Left lung (tissue), 10 donors: ENCODE results near the gene ECD. TPM values are rescaled to one million over a fixed set of nuclear protein-coding genes. Genes with fewer than 3 reads are reported as not detected.

Experiments used
- ATAC-seq: fragments of 200-7000 bp; cut with Tn5 transposase; one replicate; pipeline ENCODE4 v1.9.1; 2020; ENCODE audit warnings: moderate library complexity
- DNase-seq, 4 donors: peaks; one replicate each; pipeline ENCODE4 v3.0.0-alpha.2; 2013 to 2020
- H3K27ac ChIP-seq, 2 donors: fragments of 200-600 bp; sonication (generic) in 1 of 2; one replicate each; pipeline versions ENCODE4 v1.5.0 to v1.8.0; 2020 to 2021
- H3K27me3 ChIP-seq, 2 donors: fragments of 200-600 bp; sonication (generic) in 1 of 2; one replicate each; pipeline versions ENCODE4 v1.5.0 to v1.8.0; 2020 to 2021
- H3K36me3 ChIP-seq, 2 donors: fragments of 200-600 bp; sonication (generic) in 1 of 2; one replicate each; pipeline versions ENCODE4 v1.5.0 to v1.8.0; 2020 to 2021
- H3K4me1 ChIP-seq, 2 donors: fragments of 200-600 bp; one replicate each; pipeline ENCODE4 v1.8.0; 2021
- H3K4me3 ChIP-seq, 2 donors: fragments of 200-600 bp; sonication (generic) in 1 of 2; one replicate each; pipeline versions ENCODE4 v1.5.0 to v1.8.0; 2020 to 2021; ENCODE audit warnings: mild to moderate bottlenecking in 1 of 2
- H3K9me3 ChIP-seq, 2 donors: fragments of 200-600 bp; sonication (generic) in 1 of 2; one replicate each; pipeline versions ENCODE4 v1.5.0 to v1.8.0; 2020 to 2021
- intact Hi-C, 2 donors: fragments of 100-400 bp; cut with DNase I; formaldehyde crosslinking; loops; one replicate each; pipeline versions ENCODE4 v1.11.2 to v1.14.2; 2022
- polyA plus RNA-seq, 6 donors: library from polyadenylated mRNA; unstranded; fragments of 120-200 nt; gene quantifications; one replicate each; pipeline ENCODE4 v1.2.1, GENCODE V29; 2013; ENCODE audit not compliant: insufficient read length in 6 of 6
- total RNA-seq, 2 donors: library from RNA; stranded (reverse); fragmentation: NEBNext Ultra II Directional; extraction: Animal tissue kit (Norgen Biotek cat#: 25700); gene quantifications; one replicate each; pipeline ENCODE4 v1.2.1, GENCODE V29; 2021
- TF ChIP-seq, protein P1 (sequence below), 2 donors: fragments of 200-600 bp; sonication (generic) in 1 of 2; IDR thresholded peaks; one replicate each; pipeline versions ENCODE4 v1.5.0 to v1.8.0; 2021; ENCODE audit warnings: antibody characterized with exemption in 2 of 2
- donor health status: DM: no; HTN: yes; CAD: no.
- donor health status: DM: no; HTN: no; CAD: no.

Gene ECD
- total and polyA plus RNA-seq, 8 donors: 22.6 to 42.7 (median 36.4) TPM

- Histone ChIP-seq H3K9me3 (no peaks in the 10 kb centered on the region), H3K27me3 (no peaks in the 10 kb centered on the region), H3K4me1 (no peaks in the 10 kb centered on the region), H3K36me3 (peaks cover 0 to 100% of the 10 kb centered on the region in 2 donors), H3K27ac (no peak overlapping the region), H3K4me3 (no peak overlapping the region)
- TF ChIP-seq, protein P1, sequence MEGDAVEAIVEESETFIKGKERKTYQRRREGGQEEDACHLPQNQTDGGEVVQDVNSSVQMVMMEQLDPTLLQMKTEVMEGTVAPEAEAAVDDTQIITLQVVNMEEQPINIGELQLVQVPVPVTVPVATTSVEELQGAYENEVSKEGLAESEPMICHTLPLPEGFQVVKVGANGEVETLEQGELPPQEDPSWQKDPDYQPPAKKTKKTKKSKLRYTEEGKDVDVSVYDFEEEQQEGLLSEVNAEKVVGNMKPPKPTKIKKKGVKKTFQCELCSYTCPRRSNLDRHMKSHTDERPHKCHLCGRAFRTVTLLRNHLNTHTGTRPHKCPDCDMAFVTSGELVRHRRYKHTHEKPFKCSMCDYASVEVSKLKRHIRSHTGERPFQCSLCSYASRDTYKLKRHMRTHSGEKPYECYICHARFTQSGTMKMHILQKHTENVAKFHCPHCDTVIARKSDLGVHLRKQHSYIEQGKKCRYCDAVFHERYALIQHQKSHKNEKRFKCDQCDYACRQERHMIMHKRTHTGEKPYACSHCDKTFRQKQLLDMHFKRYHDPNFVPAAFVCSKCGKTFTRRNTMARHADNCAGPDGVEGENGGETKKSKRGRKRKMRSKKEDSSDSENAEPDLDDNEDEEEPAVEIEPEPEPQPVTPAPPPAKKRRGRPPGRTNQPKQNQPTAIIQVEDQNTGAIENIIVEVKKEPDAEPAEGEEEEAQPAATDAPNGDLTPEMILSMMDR (IDR thresholded peaks at IDR 0.05): no peak
- ATAC-seq: no peak
- DNase-seq: no peak
- intact Hi-C loops: no loop called here
Observed at GRCh38 chr10:73134727-73135126, 33.1 kb downstream of the ECD start.

DNA sequence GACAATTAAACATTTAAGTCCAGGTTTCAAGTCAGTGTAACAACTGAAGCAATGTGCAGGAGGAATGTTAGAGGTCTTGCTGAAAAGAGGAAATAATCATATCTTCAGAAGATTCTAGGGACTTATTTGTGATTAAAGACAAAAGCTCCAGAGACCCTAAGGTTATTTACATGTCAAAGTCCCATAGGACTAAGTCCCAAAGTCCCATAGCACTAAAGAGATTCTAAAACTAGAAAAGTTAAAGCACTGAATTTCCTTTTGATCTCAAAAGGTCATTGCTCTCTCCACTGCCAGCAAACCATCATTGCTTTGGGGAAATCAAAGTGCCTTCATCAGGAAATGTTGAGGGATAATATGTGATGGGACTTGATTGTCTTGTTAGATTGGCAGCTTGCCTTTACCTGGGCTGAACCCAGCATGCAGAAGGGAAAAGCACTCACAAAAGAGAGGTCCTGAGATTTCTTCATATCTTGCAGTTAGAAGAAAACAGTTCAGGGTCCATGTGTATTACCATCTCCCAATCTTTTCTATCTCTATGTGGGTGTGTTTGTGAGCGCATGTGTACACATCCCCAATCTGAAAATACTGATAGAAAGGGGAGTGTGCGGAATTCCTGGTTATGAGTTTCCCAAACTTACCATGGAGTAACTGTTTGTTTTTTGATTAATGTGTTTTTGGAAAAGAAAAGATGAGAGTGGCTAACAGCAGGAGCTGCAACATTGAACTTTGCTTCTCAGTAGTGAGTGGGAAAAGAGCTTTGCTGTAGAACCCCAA is 35.7 kb downstream of the ECD start:
- Histone ChIP-seq H3K4me3 (no peak overlapping the region), H3K27ac (no peak overlapping the region), H3K36me3 (peaks cover 2 to 100% of the 10 kb centered on the region in 2 donors), H3K4me1 (no peaks in the 10 kb centered on the region), H3K9me3 (no peaks in the 10 kb centered on the region), H3K27me3 (no peaks in the 10 kb centered on the region)
- TF ChIP-seq, protein P1 (IDR thresholded peaks at IDR 0.05): no peak
- intact Hi-C loops: no loop called here
- ATAC-seq (no peak), DNase-seq (no peak)

- H3K36me3 ChIP-seq: peaks cover 2 to 100% of the 10 kb centered on the region in 2 donors
- H3K27ac ChIP-seq: no peak overlapping the region
- no peaks in the 10 kb centered on the region for H3K27me3 ChIP-seq
- H3K4me3 ChIP-seq: no peak overlapping the region
- DNase-seq (no peak), ATAC-seq (no peak)
- no peaks in the 10 kb centered on the region for H3K9me3 ChIP-seq
- TF ChIP-seq, protein P1 (IDR thresholded peaks at IDR 0.05): no peak
- intact Hi-C loops: no loop called here
- H3K4me1 ChIP-seq: no peaks in the 10 kb centered on the region
Observed at GRCh38 chr10:73131301-73131700, 36.5 kb downstream of the ECD start.

DNA sequence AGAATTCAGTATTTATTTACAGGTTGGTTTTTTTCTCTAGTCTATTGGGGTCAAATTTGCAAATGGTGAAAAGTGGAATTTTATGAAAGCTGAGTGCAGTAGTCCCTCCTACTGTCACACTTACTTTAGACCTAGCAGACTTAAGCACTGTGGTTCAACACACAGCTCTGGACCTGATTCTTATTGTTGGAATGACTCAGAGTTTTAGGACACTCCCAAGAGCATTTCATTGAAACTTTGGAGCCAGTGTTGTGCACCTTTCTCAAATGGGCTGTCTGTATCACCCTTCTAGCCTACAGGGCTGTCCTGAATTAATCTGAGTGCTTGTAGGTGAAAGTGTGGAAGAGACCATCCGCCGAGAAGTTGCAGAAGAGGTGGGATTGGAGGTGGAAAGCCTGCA is 41.5 kb downstream of the ECD start:
- DNase-seq (no peak), ATAC-seq (no peak)
- peaks cover 2 to 97% of the 10 kb centered on the region in 2 donors for H3K36me3 ChIP-seq
- intact Hi-C loops: no loop called here
- TF ChIP-seq, protein P1 (IDR thresholded peaks at IDR 0.05): no peak
- no peaks in the 10 kb centered on the region for H3K9me3 ChIP-seq
- H3K27me3 ChIP-seq: no peaks in the 10 kb centered on the region
- H3K4me1 ChIP-seq: no peaks in the 10 kb centered on the region
- no peak overlapping the region for H3K4me3 ChIP-seq
- no peak overlapping the region for H3K27ac ChIP-seq

DNA sequence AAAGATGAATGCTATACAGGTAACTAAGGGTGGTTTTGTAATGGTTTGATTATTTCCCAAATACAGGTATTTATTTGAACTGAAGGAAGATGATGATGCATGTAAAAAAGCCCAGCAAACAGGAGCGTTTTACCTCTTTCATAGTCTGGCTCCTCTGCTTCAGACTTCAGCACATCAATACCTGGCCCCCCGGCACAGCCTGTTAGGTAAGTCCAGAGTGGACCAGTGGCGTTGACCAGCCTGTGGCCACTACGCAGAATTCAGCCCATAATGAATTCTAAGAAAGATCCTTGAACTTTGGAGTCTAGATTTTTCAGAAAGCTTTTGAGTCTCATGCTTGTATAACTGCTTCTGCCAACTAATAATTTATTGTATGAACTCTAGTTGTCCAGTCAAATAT is 47.9 kb downstream of the ECD start:
- intact Hi-C loops: no loop called here
- H3K9me3 ChIP-seq: no peaks in the 10 kb centered on the region
- TF ChIP-seq, protein P1 (IDR thresholded peaks at IDR 0.05): no peak

More for the DNA sequence above, 47.9 kb downstream of the ECD start:
- no peak for DNase-seq
- H3K27ac ChIP-seq: no peak overlapping the region
- H3K27me3 ChIP-seq: no peaks in the 10 kb centered on the region
- peaks cover 0 to 13% of the 10 kb centered on the region in 2 donors for H3K4me1 ChIP-seq
- no peak overlapping the region for H3K4me3 ChIP-seq
- peaks cover 0 to 49% of the 10 kb centered on the region in 2 donors for H3K36me3 ChIP-seq
- ATAC-seq: no peak
